HG03565 (cell line): ENCODE data around the gene FKBP5.
"Not testable (repeated sequence)": the region's sequence is repeated elsewhere in the genome, so short reads cannot be mapped to it uniquely, and the experiment has no call there.

Experiments
- ATAC-seq: cut with Tn5 transposase; IDR thresholded peaks from one replicate; pipeline ENCODE4 v1.9.1; 2021; ENCODE audit warnings: mild to moderate bottlenecking, moderate library complexity; ENCODE audit not compliant: unreplicated experiment

Gene FKBP5

GRCh38 chr6:35724059-35724458 lies 35.3 kb upstream of the FKBP5 start:
- ATAC-seq: no peak

DNA sequence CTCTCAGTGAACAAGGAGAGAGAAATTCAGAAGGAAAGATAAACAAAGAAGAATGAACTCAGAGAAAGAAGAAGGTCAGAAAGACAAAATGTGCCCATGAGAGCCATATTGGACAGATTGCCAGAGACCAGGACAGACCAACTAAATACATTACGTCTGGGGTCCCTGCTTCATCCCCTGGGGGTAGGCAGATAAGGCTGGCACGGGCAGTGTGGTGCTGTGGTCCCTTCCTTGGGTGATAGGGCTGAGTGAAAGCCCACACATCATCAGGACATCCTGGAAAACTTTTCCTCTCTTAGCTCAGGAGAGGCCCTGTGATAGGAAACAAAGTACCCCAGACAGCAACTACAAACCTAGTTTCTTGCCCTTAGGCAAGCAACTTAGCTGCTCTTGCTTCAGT lies 34.9 kb upstream of the FKBP5 start:
- ATAC-seq: no peak

DNA sequence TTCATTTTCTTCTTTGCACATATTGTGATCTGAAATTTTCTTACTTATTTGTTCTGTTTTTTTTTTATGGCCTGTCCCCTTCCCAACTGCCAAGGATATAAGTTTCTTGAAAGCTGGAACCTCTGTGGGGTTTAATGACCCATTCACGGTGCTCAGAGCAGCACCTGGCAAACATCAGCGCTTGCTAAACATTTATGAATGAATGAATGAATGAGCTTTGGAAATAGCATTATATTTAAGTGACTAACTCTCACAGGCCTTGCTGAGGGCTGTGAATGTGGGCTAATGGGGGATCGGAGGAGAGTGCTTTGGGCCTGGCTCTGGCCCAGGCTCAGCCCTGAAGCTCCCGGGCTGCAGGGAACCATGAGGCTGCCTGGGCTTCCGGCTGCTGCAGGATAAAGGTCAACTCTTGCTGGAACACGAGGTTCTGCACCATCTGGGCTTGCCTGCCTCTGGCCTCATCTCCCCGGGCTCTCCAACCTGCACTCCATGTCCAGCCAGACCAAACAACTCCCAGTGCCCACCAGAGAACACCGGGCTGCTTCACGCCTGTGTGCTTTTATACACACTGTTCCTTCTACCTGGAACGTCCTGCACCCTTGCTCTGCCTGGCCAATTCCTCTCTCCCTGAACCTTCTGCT lies 33.5 kb upstream of the FKBP5 start:
- ATAC-seq: no peak

GRCh38 chr6:35719830-35720733 lies 31.4 kb upstream of the FKBP5 start:
- ATAC-seq: no peak

GRCh38 chr6:35719404-35719829 lies 30.7 kb upstream of the FKBP5 start:
- ATAC-seq: no peak

GRCh38 chr6:35718911-35719381 lies 30.2 kb upstream of the FKBP5 start:
- no peak for ATAC-seq

DNA sequence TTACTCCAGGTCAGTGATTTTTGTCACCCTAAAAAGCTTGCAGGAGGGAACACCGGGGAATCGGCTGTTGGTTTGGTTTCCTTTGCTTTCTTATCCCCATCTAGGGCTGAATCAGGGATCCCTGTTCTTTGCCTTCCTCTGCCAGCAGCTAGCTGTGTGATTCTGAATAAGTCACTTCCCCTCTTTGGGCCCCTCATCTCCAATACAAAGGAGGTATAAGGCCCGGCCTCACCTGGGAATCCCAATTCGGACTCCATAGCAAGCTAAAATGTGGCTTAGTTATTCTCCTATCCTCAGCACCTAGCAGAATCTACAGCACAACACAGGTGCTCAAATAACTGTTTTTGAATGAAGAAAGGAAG lies 29.6 kb upstream of the FKBP5 start:
- ATAC-seq: no peak

- no peak for ATAC-seq
Measured at GRCh38 chr6:35717449-35718374, 29.0 kb upstream of the FKBP5 start.

DNA sequence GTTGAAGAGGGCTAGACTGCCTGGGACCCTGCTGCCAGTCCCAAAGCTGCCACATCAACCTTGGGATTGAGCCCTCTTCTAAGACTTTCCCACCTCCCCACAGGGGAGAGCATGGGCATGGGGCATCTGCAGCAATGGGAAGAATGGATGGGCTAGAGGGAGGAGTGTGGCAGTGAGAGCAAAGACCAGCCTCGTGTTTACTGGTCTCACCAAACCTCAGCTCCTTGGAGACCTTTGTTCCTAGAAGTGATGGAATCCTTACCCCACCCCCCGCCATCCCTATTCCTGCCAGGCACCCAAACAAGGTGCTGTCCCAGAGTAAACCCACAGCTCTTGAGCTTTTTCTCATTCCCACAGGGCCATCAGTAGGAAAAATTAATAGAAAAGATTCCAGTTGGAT lies 28.1 kb upstream of the FKBP5 start:
- ATAC-seq: no peak

GRCh38 chr6:35713006-35713767 lies 24.5 kb upstream of the FKBP5 start:
- ATAC-seq: no peak

DNA sequence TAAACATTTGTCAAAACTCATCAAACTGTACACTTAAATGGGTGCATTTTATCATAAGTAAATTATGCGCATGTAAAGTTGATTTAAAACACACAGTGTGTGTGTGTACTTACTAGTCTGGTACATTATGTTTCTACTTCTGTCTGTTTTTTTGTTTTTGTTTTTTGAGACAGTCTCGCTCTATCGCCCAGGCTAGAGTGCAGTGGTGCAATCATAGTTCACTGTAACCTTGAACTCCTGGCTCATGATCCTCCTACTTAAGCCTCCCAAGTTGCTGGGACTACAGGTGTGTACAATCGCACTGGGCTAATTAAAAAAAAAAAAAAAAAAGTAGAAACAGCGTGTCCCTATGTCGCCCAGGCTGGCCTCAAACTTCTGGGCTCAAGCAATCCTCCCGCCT lies 23.0 kb upstream of the FKBP5 start:
- ATAC-seq: no peak

DNA sequence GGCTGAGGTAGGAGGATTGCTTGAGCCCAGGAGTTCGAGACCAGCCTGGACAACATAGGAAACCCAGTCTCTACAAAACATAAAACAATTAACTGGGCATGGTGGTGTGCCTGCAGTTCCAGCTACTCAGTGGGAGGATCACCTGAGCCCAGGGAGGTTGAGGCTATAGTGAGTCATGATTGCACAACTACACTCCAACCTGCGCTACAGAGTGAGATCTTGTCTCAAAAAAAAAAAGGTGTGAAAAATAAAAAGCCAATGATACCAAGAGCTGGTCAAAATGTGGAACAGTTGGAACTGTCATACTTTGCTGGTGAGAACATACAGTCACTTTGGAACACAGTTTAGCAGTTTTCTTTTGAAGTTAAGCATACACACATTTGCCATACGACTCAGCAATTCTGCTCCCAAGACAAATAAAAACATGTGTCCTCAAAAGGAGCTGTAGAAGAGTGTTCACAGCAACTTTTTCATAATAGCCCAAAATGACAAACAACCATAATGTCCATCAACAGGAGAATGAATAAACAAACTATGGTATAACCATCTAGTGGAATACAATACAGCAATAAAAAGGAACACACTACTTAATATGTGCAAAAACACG lies 21.6 kb upstream of the FKBP5 start:
- no peak for ATAC-seq

- no peak for ATAC-seq
Measured at GRCh38 chr6:35708585-35708984, 19.9 kb upstream of the FKBP5 start.

- ATAC-seq: no peak
Measured at GRCh38 chr6:35707714-35708407, 19.1 kb upstream of the FKBP5 start.

DNA sequence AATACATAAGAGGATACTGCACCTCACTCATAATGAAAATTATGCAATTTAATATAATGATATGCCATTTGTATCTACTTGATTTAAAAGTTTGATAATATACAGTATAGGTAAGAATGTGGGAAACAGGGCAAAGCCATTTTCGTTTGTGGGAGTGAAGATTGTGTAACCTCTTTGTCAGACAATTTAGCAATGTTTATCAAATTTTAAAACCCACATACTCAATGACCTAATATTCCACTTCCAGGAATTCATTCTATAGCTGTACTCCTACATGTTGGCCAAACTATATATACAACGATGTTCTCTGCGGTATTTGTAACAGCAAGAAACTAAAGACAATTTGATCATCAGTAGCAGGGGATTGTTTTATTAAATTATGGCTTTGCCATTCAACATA lies 17.8 kb upstream of the FKBP5 start:
- ATAC-seq: no peak

GRCh38 chr6:35703554-35703953 lies 14.8 kb upstream of the FKBP5 start:
- no peak for ATAC-seq

- no peak for ATAC-seq
Measured at GRCh38 chr6:35698858-35699257, 10.1 kb upstream of the FKBP5 start.

DNA sequence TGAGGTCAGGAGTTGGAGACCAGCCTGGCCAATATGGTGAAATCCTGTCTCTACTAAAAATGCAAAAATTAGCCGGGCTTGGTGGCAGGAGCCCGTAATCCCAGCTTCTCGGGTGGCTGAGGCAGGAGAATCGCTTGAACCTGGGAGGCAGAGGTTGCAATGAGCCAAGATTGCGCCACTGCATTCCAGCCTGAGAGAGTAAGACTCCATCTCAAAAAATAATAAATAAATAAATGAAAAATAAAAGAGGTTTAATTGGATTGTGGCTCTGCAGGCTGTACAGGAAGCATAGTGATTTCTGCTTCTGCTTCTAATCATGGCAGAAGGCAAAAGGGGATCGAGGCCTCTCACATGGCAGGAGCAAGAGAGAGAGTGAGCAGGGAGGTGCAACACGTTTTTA lies 9.7 kb upstream of the FKBP5 start:
- ATAC-seq: not testable (repeated sequence)

DNA sequence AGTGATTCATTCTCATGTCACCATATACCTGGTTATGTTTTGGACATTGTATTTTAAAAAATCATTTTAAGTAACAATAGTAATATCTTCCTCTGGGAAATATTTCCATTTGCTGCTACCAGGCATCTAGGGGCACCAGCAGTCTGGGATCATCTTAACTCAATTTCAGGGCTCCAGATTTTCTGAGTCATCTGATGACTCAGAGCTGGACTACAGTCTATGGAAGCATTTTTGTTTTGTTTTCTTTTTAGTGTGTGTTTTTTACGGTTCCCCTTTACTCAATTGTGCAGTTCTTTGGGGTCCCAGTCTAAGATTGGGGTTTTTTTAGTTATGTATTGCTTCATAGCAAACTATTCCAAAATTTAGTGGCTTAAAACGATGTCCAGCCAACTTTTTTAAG lies 5.7 kb upstream of the FKBP5 start:
- no peak for ATAC-seq
